Activated T-helper 9 cell treated with anti-CD3 and anti-CD28 coated beads, Interleukin-2, amount 50 U/mL, for 16 hours (primary cell): ENCODE measurements around the gene DSCAML1.
"Not testable (repeated sequence)": the region's sequence is repeated elsewhere in the genome, so short reads cannot be mapped to it uniquely, and the experiment has no call there.

Experiments used
- DNase-seq: peaks from one replicate; pipeline ENCODE4 v3.0.0-alpha.2; 2020; ENCODE audit warnings: low read depth

The DSCAML1 gene

GRCh38 chr11:117399100-117399840 is 397.7 kb downstream of the DSCAML1 start:
- DNase-seq = not testable (repeated sequence)

- not testable (repeated sequence) for DNase-seq
Measured at GRCh38 chr11:117398618-117399017, 398.4 kb downstream of the DSCAML1 start.

- no peak for DNase-seq
Measured at GRCh38 chr11:117396970-117397369, 400.0 kb downstream of the DSCAML1 start.

- no peak for DNase-seq
Measured at GRCh38 chr11:117395476-117395875, 401.5 kb downstream of the DSCAML1 start.

GRCh38 chr11:117394221-117394925 is 402.6 kb downstream of the DSCAML1 start:
- DNase-seq = no peak

- no peak for DNase-seq
Measured at GRCh38 chr11:117392979-117393378, 404.0 kb downstream of the DSCAML1 start.

- no peak for DNase-seq
Measured at GRCh38 chr11:117392001-117392690, 404.9 kb downstream of the DSCAML1 start.

- no peak for DNase-seq
Measured at GRCh38 chr11:117391181-117391580, 405.8 kb downstream of the DSCAML1 start.

GRCh38 chr11:117390743-117391142 is 406.3 kb downstream of the DSCAML1 start:
- no peak for DNase-seq

GRCh38 chr11:117387992-117388755 is 408.8 kb downstream of the DSCAML1 start:
- no peak for DNase-seq

GRCh38 chr11:117385906-117386305 is 411.1 kb downstream of the DSCAML1 start:
- DNase-seq = no peak

GRCh38 chr11:117385471-117385870 is 411.5 kb downstream of the DSCAML1 start:
- DNase-seq = no peak

- DNase-seq = no peak
Measured at GRCh38 chr11:117384045-117384444, 413.0 kb downstream of the DSCAML1 start.

GRCh38 chr11:117382746-117383145 is 414.3 kb downstream of the DSCAML1 start:
- no peak for DNase-seq

GRCh38 chr11:117381481-117382387 is 415.3 kb downstream of the DSCAML1 start:
- DNase-seq = no peak

- DNase-seq = no peak
Measured at GRCh38 chr11:117380676-117381075, 416.3 kb downstream of the DSCAML1 start.

GRCh38 chr11:117378976-117379865 is 417.8 kb downstream of the DSCAML1 start:
- DNase-seq = no peak
